Hematopoietic multipotent progenitor cell treated with erythropoietin and hydrocortisone succinate and interleukin-3 and kit ligand, for 15 days (in vitro differentiated cells): ENCODE data around the gene FOXJ3.
A peak's percentile ranks its signal among the peaks of the same experiment; 100 is the strongest.

Experiments used
- DNase-seq: peaks from one replicate; pipeline ENCODE4 v3.0.0-alpha.2; 2015; ENCODE audit warnings: low spot score

The FOXJ3 gene

DNA sequence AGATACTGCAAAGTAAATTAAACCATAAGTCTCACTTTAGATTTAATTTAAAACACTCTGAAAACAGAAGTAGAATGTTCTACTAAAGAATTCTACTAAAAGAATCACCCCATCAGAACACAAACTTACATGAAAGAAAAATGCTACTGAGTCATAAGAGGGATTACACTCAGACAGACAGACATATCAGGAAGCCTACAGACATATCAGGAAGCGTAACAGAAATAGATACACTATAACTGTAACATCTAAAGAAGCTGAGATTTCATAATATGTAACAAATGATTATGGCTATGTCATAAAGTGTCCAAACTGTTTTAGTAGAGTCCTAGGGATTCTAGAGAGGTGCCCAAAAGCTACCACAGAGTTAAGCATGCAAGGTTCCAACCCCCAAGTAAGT is 23.9 kb downstream of the FOXJ3 start:
- no peak for DNase-seq

DNA sequence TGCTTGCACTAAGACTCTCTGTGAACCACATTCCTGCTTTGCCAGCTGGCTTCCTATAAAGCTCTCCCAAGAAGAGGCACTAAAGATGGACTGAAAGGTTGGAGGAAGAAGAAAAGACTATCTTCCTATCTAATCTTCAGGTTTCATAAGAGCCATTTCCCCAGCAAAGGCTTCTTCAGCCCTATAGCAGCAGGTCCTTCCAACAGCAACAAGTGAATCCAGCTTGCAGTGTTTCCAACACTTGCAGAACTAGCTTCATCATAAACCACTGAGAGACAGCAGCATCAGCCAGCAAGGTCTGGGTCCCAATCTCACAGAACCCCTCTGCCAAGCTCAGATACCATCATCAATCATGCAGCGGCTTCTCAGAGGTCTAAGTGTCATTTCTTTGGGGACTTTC is 28.1 kb downstream of the FOXJ3 start:
- DNase-seq, result no peak

DNA sequence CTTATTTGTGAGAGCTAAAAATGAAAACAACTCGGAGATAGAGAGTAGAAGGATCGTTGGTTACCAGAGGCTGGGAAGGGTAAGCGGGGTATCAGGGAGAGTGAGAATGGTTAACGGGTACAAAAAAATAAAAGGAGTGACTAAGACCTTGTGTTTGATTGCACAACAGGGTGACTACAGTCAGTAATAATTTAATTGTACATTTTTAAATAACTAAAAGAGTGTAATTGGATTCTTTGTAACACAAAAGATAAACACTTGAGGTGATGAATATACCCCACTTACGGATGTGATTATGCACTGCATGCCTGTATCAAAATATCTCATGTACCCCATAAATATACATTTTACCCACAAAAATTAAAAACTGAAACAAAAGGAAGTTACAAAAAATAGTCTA is 29.4 kb downstream of the FOXJ3 start:
- DNase-seq, result no peak

DNA sequence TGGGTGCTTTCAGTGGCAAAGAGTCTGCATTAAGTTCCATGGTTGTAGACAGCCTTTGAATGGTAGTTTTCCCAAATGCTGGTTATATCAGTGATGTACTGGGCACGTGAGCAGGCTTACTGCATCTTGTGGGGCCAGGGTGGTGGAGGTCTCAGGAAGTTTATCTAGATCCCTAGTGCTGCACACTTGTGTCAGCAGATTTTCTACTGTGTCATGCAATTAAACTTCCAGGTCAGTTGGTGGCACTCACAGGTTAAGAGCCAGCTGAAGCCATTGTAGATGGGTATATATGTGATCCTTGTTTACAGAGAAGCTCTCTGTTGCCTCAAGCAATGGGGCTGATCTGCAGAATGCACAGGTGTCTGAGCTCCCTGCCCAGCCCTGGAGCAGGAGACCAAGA is 33.0 kb downstream of the FOXJ3 start:
- DNase-seq, result no peak

DNA sequence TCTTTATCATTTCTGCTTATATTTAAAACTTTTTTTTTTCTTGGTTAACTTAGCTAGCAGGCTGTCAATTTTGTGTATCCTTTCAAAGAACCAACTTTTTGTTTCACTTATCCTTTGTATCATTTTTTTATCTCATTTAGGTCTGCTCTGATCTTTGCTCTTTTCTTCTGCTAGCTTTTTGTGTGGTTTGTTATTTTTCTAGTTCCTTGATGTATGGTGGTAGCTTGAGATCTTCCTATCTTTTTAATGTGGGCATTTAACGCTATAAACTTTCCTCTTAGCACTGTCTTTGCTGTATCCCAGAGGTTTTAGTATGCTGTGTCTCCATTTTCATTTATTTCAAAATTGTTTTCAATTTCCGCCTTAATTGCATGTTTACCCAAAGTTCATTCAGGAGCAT is 36.5 kb downstream of the FOXJ3 start:
- DNase-seq, result no peak

DNA sequence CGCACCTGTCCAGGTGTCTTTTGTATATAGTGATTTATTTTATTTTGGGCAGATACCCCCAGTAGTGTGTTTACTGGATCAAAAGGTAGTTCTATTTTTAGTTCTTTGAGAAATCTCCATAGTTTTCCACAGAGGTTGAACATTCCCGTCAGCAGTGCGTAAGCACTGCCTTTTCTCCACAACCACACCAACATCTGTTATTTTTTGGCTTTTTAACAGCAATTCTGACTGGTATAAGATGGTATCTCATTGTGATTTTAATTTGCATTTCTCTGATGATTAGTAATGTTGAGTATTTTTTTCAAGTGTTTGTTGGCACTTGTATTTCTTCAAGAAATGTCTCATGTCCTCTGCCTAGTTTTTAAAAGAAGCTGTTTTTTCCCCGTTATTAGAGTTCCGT is 39.2 kb downstream of the FOXJ3 start:
- DNase-seq, result no peak

DNA sequence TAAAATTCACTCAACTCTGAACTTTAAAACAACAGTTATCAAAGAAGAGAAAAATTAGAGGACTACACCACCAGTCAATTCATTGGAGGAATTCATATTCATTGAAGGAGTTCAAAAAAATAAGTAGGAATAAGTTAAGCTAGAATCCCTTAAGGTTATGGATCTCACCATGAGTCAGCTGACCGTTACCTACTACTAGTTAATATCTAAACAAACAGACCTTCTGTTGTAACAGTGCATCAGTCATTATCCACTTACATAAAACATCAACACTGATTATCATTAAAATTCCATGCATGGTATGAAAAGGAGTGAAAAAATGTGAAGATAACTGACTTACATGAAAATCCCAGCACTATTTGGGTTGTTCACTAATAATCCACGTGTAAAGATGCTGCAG is 44.9 kb downstream of the FOXJ3 start:
- no peak for DNase-seq

DNA sequence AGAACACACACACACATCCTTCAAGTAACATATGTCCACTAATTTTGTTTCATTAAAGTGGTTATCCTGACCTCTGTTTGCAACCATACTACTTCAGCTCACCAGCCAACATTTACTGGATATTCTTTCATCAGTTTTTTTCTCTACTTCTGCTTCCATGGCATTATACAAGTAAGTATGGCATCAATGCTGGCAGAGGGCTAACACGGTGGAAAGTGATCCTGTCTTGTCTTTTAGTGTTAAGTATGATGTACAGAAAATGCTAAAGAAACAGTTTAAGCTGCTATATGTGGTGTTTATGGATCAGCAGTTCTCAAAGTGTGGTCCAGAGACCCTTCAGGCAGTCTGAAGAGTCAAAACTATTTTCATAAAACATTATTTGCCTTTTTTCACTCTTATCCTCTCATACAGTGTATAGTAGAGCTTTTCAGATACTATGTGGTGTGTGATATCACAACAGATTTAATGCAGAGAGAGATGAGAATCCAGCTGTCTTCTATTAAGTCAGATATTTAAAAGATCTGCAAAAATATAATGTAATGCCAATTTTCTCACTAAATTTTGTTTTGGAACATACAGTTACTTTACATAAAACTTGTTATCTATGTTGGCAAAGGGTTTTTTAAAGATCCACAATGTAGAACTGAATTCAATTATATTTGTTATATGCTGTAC is 46.6 kb downstream of the FOXJ3 start:
- DNase-seq, result no peak

DNA sequence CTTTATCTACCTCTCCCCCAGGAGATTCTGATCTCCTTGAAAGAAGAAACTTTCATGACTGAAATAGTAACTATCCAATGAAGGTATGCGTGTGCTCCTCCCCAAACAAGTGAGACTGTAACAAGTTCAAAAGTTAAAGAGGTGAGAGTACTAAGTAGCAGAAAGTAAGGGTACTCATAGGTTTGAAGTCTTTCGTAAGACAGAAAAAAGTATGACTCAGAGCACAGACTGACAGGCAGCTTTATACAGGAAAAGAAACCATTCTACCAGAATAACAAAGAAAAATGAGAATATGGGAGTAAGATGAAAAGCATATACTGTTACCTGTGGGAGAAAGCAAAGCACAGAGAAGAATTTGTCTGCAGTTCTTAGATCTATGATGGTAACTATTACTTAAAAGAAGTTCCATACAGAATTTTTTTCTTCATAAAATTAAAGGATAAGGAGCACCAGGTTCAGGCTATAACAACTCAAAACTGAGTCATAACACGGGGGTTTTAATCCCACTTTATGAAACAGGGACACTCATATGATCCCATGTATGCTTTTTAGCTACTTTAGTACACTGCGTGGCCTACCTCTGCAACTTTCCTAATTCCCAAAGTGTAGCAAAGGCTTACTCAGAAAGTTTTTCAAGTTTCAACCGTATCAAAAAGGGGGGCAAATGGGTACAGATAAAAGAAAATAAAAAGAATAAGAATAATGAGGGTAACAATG is 52.0 kb downstream of the FOXJ3 start:
- no peak for DNase-seq

DNA sequence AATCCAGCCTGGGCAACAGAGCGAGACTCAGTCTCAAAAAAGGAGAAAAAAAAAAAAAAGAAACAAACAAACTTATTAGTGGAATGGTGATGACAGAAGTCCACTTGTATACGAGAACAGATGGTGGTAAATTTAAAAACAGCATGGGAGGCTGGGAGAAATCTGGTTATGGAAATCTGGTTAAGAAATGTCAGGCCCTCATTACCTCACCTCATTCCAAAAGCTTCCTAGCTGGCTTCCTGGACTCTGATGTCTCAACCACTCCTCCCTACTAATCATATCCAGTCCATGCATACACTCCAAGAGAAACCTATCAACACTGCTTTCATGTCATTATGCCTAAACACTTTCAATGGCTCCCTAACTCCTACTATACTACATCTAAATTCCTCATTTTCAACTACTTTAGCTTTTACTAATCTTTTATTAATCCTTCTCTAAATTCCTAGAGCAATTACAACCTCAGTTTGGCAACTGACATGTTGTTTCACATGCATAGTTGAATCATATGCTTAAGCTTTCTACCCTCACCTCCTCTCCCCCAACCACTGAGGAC is 52.9 kb downstream of the FOXJ3 start:
- no peak for DNase-seq

DNA sequence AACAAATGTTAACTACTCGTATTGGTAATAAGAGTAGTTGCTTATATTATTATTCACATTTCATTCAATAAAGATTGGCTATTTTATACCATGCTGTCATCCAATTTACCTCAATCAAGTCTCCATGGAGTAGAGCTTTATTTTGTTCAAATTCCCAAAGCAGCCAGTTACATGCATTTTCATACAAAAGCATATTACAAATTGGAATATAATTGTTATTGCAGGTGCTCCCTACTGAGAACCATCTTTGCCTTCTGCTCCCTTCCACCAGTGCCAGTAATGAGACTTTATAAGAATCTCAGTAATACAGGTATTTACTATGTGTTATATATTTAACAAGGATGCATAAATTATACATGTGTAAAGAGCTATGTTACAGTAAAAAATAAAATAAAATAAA is 54.2 kb downstream of the FOXJ3 start:
- DNase-seq, result no peak

DNA sequence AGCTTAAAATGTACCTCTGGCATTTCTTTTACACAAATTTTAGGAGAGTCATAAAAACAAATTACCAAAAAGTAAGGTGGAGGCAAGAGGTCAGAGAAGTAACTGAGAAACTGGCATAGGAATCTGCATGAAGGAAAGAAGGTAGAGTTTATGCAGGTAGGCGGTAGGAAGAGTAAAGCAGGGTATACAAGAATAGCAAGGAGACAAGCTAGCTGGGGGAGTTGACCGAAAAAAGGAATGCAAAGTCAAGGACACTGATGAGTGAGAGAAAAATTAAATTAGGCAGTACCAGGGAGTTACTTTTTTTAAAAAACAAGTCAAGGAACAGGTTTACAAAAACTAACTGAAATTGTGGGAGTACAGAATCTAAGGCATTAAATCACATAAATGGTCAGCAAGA is 56.0 kb downstream of the FOXJ3 start:
- no peak for DNase-seq

DNA sequence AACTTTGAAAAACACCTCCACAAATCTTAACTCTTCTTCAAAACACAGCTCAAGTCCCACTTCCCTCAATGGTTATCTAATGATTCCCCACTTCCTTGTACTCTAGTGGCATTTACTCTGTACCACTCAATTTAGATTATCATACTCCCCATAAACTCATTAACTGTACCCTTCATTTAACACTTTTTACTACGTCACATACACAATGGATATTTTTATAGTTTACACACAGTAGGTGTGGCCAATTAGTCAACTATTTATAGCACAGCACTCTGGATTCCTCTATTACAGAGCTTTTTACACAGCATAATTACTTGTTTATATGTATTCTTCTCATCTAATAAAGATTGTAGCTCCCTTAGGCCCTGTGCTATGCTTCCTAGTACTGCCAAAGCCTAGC is 62.1 kb downstream of the FOXJ3 start:
- no peak for DNase-seq

DNA sequence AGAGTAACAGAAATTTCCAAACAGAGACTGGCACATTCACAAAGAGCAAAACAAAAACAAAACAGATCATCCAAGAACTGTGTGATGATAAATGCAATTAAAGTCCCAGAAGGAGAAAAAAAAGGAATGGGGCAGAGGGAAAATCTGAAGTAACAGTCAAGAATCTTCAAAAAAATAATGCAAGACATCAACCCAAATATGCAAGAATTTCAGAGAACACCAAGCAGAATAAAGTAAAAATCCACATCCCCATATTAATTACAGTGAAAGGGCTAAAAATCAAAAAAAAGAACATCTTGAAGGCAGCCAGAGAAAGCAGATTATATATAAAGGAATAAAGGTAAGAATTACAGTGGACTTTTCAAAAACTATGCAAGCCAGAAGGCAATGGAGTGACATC is 67.1 kb downstream of the FOXJ3 start:
- DNase-seq, result no peak

DNA sequence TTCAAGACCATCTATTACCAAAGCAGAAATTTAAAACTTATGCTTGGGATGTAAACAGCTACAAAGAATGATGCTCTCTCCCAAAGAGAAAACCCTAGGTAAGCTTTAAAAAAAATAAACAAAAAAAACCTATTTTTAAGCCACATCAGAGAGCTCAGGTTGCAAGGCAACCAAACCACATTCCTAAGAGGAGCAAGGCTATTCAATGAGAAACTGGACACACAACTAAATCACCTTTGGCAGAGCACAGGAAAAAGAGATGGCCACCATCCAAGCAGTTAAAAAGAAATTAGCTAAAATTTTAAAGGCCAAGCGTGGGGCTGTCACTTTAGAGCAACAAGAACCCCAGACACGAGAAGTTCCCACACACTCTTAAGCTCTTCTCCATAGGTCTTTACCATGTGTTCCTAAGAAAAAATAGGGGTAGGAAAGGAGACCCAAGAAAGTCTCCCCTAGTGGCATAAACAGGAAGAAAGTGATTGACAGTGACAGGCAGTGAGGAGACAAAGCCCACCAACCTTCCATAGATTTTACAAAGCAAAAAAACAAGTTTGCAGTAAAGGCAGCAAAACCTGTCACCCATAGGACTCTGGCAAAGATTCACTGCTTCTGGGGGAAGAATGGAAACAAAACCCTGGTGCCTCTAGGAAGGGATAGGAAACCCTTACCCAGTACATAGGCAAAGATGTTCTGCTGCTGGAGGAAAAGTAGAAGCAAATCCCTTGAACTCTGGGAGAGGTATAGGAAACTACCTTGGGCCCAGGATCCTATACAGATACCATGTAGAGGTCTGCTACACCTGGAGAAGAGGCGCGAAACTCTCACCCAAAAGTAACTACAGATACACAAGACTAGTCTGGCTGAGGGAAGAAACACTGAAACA is 68.5 kb downstream of the FOXJ3 start:
- no peak for DNase-seq

DNA sequence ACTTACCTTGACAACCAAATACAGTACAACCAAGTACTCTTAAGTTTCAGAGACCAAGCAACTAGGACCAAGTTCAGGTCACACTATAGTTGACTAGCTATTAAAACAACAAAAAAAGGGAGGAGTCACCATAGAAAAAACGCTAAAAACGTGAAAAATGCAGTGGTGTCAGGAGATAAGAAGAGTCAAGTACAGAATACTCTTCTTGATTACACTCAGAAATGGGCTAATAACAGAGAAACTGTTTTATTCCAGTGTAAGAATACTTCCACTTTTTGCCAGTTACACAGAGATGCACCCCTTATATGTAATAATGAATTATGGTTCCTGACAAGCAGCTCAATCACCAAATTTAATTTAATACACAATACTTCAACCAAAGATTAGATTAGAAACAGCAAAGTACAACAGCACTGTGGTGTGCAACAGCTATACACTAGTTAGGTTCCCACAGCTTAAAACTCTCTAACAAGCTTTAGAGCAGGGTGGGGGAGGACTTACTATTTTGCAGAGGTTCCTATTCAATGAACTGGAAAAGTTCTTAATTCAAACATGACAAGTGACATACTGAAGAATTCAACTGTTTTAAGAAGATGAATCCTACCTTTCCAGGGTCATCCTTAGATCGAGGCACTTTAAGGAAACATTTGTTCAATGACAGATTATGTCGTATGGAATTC is 70.4 kb downstream of the FOXJ3 start:
- DNase-seq, result peak; percentile 65

DNA sequence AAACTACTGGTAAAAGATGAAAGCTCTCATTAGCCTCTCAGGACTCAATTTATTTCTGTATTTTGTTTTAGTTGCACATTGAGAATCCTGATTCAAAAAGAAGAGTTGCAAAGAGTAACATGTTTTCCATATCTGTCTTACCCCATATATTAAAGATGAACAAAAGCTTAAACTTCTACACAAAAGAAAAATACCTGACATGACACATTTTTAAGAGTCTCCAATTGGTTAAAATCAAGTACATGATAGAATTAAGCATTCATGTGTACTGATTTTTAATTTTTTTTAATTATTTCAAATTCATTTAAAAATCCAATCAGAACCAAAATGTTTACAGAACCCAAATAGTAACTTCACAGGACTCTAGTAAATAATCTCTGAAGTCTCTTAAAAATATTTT is 72.0 kb downstream of the FOXJ3 start:
- no peak for DNase-seq

DNA sequence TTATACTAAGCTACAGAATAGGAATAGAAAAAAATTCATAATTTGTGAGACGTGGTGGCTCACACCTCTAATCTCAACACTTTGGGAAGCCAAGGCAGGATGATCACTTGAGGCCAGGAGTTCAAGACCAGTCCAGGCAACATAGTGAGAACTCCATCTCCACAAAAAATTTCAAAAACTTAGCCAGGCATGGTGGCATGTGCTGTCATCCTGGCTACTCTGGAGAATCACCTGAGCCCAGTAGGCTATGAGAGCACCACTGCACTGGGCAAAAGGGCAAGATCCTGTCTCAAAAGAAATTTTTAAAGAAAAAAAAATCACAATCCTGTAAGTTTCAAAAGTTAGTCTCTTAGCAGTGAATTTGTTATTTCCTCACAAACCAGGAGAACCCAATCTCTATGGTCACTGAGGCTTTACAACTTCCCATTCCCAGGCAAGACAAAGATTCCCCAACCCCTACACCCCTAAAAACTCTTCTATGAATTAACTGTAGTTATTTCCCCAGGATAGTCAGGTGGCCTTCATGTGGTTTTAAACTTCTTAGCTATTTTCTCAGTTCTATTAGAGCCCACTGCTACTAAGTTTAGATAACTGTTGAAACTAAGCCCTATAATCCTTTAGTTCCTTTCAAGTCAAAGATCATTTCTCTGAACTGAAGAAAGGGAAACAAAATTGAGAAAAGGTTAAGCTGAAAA is 74.5 kb downstream of the FOXJ3 start:
- no peak for DNase-seq

DNA sequence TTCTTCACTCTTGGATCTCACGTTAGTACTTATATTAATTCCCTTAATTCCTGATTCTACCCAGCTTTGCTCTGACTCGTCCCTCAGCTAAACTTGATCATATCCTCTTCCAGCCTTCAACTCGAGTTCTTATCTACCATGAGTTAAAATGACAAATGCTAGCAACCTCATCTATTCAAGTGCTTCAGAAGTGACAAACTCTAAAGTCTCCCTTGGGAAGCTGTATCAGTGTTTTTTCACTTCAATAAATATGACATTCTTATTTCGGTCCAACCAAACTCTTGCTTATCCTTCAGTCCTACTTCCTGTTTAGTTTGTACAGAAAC is 75.3 kb downstream of the FOXJ3 start:
- no peak for DNase-seq

DNA sequence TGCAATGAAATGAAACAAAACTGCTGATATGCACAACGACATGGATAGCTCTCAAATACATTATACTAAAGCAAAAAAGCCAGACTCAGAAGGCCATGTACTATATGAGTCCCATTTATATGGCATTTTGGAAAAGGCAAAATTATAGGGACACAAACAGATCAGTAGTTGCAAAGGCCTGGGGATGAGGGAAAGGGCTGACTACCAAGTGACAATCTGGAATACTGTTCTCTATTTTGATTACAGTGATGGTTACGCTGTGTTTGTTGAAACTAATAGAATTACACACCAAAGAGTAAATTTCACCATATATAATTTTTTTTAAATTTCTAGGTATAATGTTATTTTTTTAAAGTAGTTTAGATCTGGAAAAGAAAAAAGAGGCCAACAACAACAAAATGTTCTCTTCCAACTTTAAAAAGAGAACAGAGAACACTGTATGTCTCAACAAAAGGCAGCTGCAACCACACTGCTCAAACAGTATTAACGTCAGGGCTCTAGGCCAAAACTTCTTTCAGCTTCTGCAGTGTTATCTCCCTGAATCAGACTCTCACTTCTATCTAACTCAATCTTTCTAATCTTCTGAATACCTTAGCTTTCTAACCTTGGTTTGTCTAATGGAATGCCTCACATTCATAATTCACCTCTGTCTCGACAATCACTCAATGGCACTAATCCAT is 75.8 kb downstream of the FOXJ3 start:
- DNase-seq, result no peak

DNA sequence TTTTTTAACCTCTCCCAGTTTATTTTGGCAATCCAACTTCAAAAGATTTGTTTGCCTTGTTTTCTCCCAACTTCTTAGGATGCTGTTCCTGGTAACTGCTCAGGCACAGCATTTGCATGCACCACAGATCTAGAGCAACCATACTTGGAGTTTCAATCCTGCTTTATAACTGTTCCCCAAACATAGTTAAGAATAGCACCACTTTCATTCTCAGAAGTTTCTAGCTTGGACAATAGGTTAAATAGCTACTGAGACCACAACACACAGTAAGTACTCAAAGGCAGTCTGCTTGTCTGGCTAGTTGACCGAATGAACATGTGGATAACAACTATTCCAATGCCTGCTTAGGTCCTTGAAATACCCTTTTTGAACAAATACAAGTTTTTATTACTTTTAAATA is 76.8 kb downstream of the FOXJ3 start:
- no peak for DNase-seq
